22Rv1 (cell line): Measurements from ENCODE around the gene ZDHHC11B.
"Not testable (repeated sequence)": the region's sequence is repeated elsewhere in the genome, so short reads cannot be mapped to it uniquely, and the experiment has no call there.

Experiments used
- CTCF ChIP-seq: fragments of 450-650 bp; IDR thresholded peaks from 2 replicates; pipeline ENCODE4 v1.5.1; 2017; ENCODE audit warnings: mild to moderate bottlenecking
- ZFX ChIP-seq: fragments of 450-650 bp; IDR thresholded peaks from 2 replicates; pipeline ENCODE4 v1.6.1; 2017; ENCODE audit warnings: antibody characterized with exemption, borderline replicate concordance

GRCh38 chr5:784428-785177 is at the start of gene ZDHHC11B:
- TF ChIP-seq CTCF, ZFX: not testable (repeated sequence)
